Stimulated activated CD4-positive, alpha-beta T cell treated with anti-CD3 and anti-CD28 coated beads, Interleukin-12 subunit alpha, Interleukin-12 subunit beta, amount 100 ng/mL, for 24 hours (primary cell): Measurements from ENCODE around the gene MYO9A.
"Not testable (repeated sequence)": the region's sequence is repeated elsewhere in the genome, so short reads cannot be mapped to it uniquely, and the experiment has no call there.

Experiments used
- DNase-seq, 2 experiments: peaks; one replicate each; pipeline ENCODE4 v3.0.0-alpha.2; 2020; ENCODE audit warnings: low read depth in 2 of 2

Gene MYO9A

GRCh38 chr15:72092691-72093090 lies 25.3 kb downstream of the MYO9A start:
- DNase-seq = no peak

DNA sequence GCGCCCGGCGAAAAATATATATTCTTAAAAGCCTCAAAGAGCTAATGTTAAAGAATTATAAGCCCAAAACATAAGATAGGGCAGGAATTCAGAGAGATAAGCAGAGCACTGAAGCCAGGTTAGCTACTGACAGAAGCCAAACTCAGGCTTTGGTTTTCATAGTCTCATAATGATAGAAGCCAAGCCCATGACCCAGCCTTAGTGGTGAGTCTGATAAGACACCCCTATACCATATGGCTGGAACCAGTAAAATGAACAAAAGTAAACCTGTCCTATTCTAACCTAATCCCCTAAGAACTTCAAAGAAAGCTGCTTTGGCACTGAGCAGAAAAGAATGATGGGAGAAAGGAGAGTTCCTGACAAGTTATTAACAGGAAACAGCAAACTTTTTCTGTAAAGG lies 25.9 kb downstream of the MYO9A start:
- no peak for DNase-seq

DNA sequence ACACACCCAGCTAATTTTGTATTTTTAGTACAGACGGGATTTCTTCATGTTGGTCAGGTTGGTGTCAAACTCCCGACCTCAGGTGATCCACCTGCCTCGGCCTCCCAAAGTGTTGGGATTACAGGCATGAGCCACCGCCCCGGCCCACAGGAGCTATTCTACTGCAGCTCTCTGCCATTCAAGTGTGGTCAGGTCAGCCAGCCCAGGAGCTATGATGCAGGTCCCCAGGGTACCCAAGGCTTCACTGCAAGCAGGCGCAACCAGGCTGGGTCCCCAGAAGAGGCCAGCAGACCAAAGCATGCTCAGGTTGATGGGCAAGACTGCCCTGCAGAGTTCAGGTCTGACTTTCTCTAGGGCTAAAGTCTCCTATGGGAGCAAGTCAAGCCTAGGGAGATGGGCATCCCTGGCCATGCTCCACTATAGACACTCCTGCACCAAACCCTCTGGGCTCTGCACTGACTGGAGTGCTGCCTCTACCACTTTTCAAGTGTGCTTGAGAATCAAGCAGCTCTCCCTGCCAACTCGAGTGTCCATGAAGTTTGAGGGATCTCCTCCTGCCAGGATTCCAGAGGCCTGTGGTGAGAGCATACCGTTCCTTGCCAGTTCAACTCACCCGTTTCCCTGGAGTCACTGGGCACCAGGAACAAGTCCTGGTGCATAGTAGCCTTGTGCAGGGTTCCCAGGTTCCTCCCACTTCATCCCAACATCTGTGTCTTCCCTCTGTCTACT lies 30.9 kb downstream of the MYO9A start:
- DNase-seq = no peak

DNA sequence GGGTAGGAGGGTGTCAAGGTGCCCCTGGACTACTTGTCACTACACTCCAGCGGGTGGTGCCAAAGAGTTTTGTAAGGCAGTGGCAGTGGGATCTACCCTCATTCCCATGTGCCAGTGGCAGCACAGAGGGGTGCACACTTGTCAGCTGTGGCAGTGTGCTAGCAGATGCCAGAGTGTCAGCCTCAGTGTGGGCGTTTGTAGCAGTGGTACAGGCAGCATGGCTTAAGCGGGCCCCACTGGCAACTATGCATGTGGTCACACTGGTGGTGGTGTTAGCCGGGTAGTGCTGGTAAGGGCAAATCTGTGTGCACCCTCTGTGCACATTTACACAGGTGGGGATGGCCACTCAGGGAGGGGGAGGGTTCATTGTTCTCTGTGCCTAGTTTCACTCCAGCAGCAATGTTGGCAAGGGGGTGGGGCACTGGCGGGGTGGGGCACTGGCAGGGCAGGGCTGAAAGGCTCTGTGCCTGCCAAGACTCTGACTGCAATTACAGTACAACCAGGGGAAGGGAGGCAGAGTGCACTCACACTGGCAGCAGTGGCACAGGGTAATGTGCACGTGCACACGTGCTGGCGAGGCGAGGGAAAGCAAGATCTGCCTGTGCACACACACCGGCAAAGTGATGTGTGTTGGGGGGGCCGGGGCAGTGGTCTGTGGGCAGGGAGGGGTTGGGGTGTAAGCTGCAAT lies 31.8 kb downstream of the MYO9A start:
- no peak for DNase-seq

- no peak for DNase-seq
Observed at GRCh38 chr15:72082176-72082575, 35.8 kb downstream of the MYO9A start.

- DNase-seq = no peak
Observed at GRCh38 chr15:72078887-72079286, 39.1 kb downstream of the MYO9A start.

GRCh38 chr15:72077950-72078349 lies 40.0 kb downstream of the MYO9A start:
- no peak for DNase-seq

GRCh38 chr15:72074335-72075060 lies 43.5 kb downstream of the MYO9A start:
- DNase-seq = no peak

DNA sequence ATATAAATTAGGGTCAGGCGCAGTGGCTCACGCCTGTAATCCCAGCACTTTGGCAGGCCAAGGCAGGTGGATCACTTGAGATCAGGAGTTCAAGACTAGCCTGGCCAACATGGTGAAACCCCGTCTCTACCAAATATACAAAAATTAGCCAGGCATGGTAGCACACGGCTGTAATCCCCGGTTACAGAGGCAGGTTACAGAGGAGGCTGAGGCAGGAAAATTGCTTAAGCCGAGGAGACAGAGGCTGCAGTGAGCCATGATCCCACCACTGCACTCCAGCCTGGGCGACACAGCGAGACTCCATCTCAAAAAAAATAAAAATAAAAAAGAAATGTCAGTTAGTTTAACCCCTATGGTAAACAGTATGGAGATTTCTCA lies 46.5 kb downstream of the MYO9A start:
- DNase-seq = not testable (repeated sequence)

DNA sequence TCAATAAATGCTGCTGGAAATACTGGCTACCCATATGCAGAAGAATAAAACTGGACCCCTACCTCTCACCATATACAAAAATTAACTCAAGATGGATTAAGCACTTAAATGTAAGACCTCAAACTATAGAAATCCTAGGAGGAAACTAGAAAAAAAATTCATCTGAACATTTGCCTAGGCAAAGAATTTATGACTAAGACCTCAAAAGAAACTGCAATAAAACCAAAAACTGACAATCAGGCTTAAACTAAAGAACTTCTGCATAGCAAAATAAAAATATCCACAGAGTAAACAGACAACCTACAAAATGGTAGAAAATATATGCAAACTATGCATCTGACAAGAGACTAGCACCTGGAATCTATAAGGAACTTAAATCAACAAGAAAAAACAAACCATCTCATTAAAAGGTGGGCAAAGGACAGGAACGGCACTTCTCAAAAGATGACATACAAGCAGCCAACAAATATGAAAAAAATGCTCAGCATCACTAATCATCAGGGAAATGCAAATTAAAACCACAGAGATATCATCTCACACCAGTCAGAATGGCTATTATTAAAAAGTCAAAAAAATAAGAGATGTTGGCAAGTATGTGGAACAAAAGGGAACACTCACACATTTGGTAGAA lies 47.0 kb downstream of the MYO9A start:
- no peak for DNase-seq

DNA sequence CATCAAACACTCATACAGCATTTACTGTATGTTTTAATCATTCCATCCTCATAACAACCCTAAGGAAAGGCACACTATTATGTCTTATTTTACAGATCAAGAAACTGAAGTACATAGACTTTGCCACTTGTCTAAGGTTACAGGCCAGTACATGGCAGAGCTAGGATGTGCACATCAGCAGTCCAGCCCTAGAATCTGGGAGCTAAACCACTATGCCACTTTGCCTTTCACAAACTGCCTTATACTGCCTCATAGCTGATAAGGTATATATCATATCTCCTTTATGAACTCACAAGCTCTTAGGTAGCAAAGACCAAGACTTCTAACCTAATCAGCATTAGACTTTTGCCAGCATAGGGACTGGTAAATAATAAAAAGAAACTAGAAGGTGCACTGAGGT lies 49.1 kb downstream of the MYO9A start:
- DNase-seq = no peak

GRCh38 chr15:72065801-72066200 lies 52.1 kb downstream of the MYO9A start:
- DNase-seq = no peak

- DNase-seq = no peak
Observed at GRCh38 chr15:72063186-72063585, 54.8 kb downstream of the MYO9A start.

GRCh38 chr15:72062319-72062718 lies 55.6 kb downstream of the MYO9A start:
- no peak for DNase-seq

GRCh38 chr15:72060687-72061250 lies 57.2 kb downstream of the MYO9A start:
- no peak for DNase-seq

DNA sequence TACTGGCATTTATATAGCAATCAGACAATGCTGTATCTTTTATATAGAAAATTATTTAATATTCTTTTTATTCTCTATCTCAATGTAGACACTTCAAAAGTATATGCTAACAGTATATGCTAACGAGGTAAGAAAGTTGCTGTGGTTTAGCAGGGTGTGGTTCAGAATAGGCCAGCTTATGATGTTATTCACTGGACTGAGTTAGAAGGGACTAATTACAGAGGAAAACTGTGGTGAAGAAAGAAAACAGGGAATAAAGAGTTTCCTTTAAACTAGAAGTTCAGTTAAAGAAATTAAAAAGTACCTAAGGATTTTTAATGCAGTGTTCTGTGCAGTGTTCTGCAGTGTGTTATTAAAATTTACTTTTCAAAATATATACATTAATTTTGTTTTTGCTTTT lies 59.4 kb downstream of the MYO9A start:
- no peak for DNase-seq

DNA sequence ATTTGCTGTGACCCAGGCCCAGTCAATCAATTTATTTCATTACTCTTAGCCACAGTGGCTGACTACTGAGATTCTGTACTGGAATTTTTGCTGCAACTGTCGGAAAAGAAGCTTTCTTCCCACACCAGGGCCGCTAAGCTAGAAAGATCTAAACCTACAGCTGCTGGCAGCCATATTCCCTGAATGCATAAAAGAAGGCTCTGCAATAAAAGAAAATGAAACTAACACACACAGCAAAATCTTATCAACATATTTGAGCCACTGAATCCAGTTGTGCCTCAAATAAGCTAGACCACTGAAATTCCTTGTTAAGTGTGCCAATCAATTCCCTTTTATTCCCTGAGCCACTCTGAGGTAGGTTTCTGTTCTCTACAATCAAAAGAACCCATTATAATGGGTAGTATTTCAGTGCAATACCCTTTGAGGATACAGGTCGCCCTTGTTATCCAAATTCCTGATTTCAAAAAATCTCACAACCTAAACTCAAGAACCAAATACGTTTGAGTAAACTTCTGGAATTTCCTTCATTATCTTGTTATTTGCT lies 60.3 kb downstream of the MYO9A start:
- no peak for DNase-seq

GRCh38 chr15:72056217-72056616 lies 61.7 kb downstream of the MYO9A start:
- DNase-seq = not testable (repeated sequence)

GRCh38 chr15:72053297-72053696 lies 64.7 kb downstream of the MYO9A start:
- DNase-seq = not testable (repeated sequence)

- DNase-seq = no peak
Observed at GRCh38 chr15:72050700-72051099, 67.2 kb downstream of the MYO9A start.

DNA sequence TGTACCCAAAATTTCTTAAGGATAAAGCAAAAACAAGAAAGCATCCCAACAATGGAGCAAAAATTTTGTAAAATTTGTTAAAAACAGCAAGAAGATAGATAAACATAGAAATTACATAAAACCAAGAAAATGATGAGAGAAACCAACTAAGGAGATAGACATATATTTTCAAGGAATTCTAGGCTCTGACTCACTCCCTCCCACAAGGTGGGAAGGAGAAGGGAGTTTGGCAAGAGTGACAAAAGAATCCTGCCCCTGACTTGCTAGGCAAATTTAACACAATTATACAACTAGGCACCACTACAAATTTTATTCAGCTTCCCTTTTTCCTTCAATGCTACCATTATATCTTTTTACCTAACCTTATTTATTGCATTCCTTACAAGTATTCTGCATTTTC lies 70.9 kb downstream of the MYO9A start:
- DNase-seq = no peak

- DNase-seq = no peak
Observed at GRCh38 chr15:72044956-72045355, 73.0 kb downstream of the MYO9A start.
